Measurements from ENCODE around the gene NT5C3A. TPM values are rescaled to one million over a fixed set of nuclear protein-coding genes. Genes with fewer than 3 reads are reported as not detected.
"Not testable (repeated sequence)": the region's sequence is repeated elsewhere in the genome, so short reads cannot be mapped to it uniquely, and the experiment has no call there.

NT5C3A gene
- total RNA-seq, 2 experiments from 2014 or later = 31.5 to 33.3 TPM

GRCh38 chr7:33012364-33012763 lies 50.2 kb downstream of the NT5C3A start:
- Mint-ChIP-seq H3K4me3 (no peak overlapping the region), H3K36me3 (ENCODE audit: low read depth) (peaks cover 62% of the 10 kb centered on the region), H3K27me3 (no peaks in the 10 kb centered on the region), H3K9me3 (no peaks in the 10 kb centered on the region), H3K27ac (no peak overlapping the region), H3K4me1 (ENCODE audit: low read depth) (no peaks in the 10 kb centered on the region)
- TF ChIP-seq CTCF (IDR thresholded peaks at IDR 0.05) = no peak
- Histone ChIP-seq H3K9me3 (ENCODE audit: control insufficient read depth in 1 of 2, insufficient read depth in 1 of 2, low read length in 2 of 2) (no peaks in the 10 kb centered on the region), H3K4me1 (ENCODE audit: insufficient read depth, low read length) (no peaks in the 10 kb centered on the region), H3K4me3 (ENCODE audit: low read length) (no peak overlapping the region), H3K36me3 (ENCODE audit: insufficient read depth, low read length) (peaks cover 50% of the 10 kb centered on the region), H3K27ac (ENCODE audit: low read depth in 1 of 2, low read length in 2 of 2) (no peak overlapping the region), H3K27me3 (ENCODE audit: control insufficient read depth in 1 of 2, insufficient read depth in 2 of 2, low read length in 2 of 2) (no peaks in the 10 kb centered on the region)
- POLR2A ChIA-PET = no interaction called here
- DNase-seq (no peak), ATAC-seq (ENCODE audit: poor library complexity) (no peak)
- intact Hi-C loops (cut with DNase I, micrococcal nuclease) = no loop called here
- CTCF ChIA-PET = no interaction called here

- no peaks in the 10 kb centered on the region for H3K27me3 Mint-ChIP-seq
These were observed 52.8 kb downstream of the NT5C3A start for GRCh38 chr7:33009734-33010133.

GRCh38 chr7:33005690-33006089 lies 56.9 kb downstream of the NT5C3A start:
- H3K4me3 Mint-ChIP-seq; intact Hi-C loops (cut with DNase I, micrococcal nuclease): not testable (repeated sequence)

More at GRCh38 chr7:33009734-33010133, 52.8 kb downstream of the NT5C3A start:
- H3K36me3 Mint-ChIP-seq (ENCODE audit: low read depth) = peaks cover 39% of the 10 kb centered on the region
- H3K27ac Mint-ChIP-seq = no peak overlapping the region
- H3K4me1 Mint-ChIP-seq (ENCODE audit: low read depth) = no peaks in the 10 kb centered on the region
- H3K27ac ChIP-seq (ENCODE audit: low read depth in 1 of 2, low read length in 2 of 2) = no peak overlapping the region
- ATAC-seq (ENCODE audit: poor library complexity) = no peak
- H3K27me3 ChIP-seq (ENCODE audit: control insufficient read depth in 1 of 2, insufficient read depth in 2 of 2, low read length in 2 of 2) = no peaks in the 10 kb centered on the region
- H3K4me3 Mint-ChIP-seq = no peak overlapping the region
- ChIA-PET CTCF (no interaction called here), POLR2A (no interaction called here)
- TF ChIP-seq CTCF (IDR thresholded peaks at IDR 0.05) = no peak
- H3K4me1 ChIP-seq (ENCODE audit: insufficient read depth, low read length) = no peaks in the 10 kb centered on the region
- no peak for DNase-seq
- intact Hi-C loops (cut with DNase I, micrococcal nuclease) = no loop called here
- no peaks in the 10 kb centered on the region for H3K9me3 Mint-ChIP-seq
- no peak overlapping the region for H3K4me3 ChIP-seq (ENCODE audit: low read length)
- no peaks in the 10 kb centered on the region for H3K9me3 ChIP-seq (ENCODE audit: control insufficient read depth in 1 of 2, insufficient read depth in 1 of 2, low read length in 2 of 2)
- H3K36me3 ChIP-seq (ENCODE audit: insufficient read depth, low read length) = peaks cover 27% of the 10 kb centered on the region

GRCh38 chr7:33005193-33005592 lies 57.4 kb downstream of the NT5C3A start:
- H3K9me3 Mint-ChIP-seq; H3K27ac ChIP-seq (ENCODE audit: low read depth in 1 of 2, low read length in 2 of 2); POLR2A ChIA-PET; CTCF ChIA-PET; H3K27me3 ChIP-seq (ENCODE audit: control insufficient read depth in 1 of 2, insufficient read depth in 2 of 2, low read length in 2 of 2); H3K36me3 ChIP-seq (ENCODE audit: insufficient read depth, low read length); H3K27me3 Mint-ChIP-seq; H3K4me1 Mint-ChIP-seq (ENCODE audit: low read depth); H3K4me1 ChIP-seq (ENCODE audit: insufficient read depth, low read length); H3K27ac Mint-ChIP-seq; H3K36me3 Mint-ChIP-seq (ENCODE audit: low read depth); H3K4me3 Mint-ChIP-seq; ATAC-seq (ENCODE audit: poor library complexity); H3K4me3 ChIP-seq (ENCODE audit: low read length); intact Hi-C loops (cut with DNase I, micrococcal nuclease); DNase-seq; H3K9me3 ChIP-seq (ENCODE audit: control insufficient read depth in 1 of 2, insufficient read depth in 1 of 2, low read length in 2 of 2): not testable (repeated sequence)

More at GRCh38 chr7:33005690-33006089, 56.9 kb downstream of the NT5C3A start:
- ATAC-seq (ENCODE audit: poor library complexity); H3K36me3 ChIP-seq (ENCODE audit: insufficient read depth, low read length); H3K9me3 Mint-ChIP-seq; CTCF ChIA-PET; H3K36me3 Mint-ChIP-seq (ENCODE audit: low read depth); H3K4me1 ChIP-seq (ENCODE audit: insufficient read depth, low read length); H3K4me1 Mint-ChIP-seq (ENCODE audit: low read depth); H3K27me3 ChIP-seq (ENCODE audit: control insufficient read depth in 1 of 2, insufficient read depth in 2 of 2, low read length in 2 of 2); H3K27ac ChIP-seq (ENCODE audit: low read depth in 1 of 2, low read length in 2 of 2); H3K27ac Mint-ChIP-seq; H3K9me3 ChIP-seq (ENCODE audit: control insufficient read depth in 1 of 2, insufficient read depth in 1 of 2, low read length in 2 of 2); DNase-seq; H3K27me3 Mint-ChIP-seq; POLR2A ChIA-PET; H3K4me3 ChIP-seq (ENCODE audit: low read length): not testable (repeated sequence)

GRCh38 chr7:33004104-33004616 lies 58.4 kb downstream of the NT5C3A start:
- H3K27ac ChIP-seq (ENCODE audit: low read depth in 1 of 2, low read length in 2 of 2); CTCF ChIA-PET; ATAC-seq (ENCODE audit: poor library complexity): not testable (repeated sequence)

GRCh38 chr7:33003111-33003510 lies 59.5 kb downstream of the NT5C3A start:
- H3K4me3 ChIP-seq (ENCODE audit: low read length); H3K4me1 ChIP-seq (ENCODE audit: insufficient read depth, low read length); H3K36me3 ChIP-seq (ENCODE audit: insufficient read depth, low read length); H3K27me3 ChIP-seq (ENCODE audit: control insufficient read depth in 1 of 2, insufficient read depth in 2 of 2, low read length in 2 of 2); CTCF ChIA-PET; intact Hi-C loops (cut with DNase I, micrococcal nuclease); H3K4me3 Mint-ChIP-seq; H3K9me3 ChIP-seq (ENCODE audit: control insufficient read depth in 1 of 2, insufficient read depth in 1 of 2, low read length in 2 of 2); POLR2A ChIA-PET; H3K27ac ChIP-seq (ENCODE audit: low read depth in 1 of 2, low read length in 2 of 2); H3K4me1 Mint-ChIP-seq (ENCODE audit: low read depth); DNase-seq; H3K27me3 Mint-ChIP-seq; H3K9me3 Mint-ChIP-seq; H3K36me3 Mint-ChIP-seq (ENCODE audit: low read depth); ATAC-seq (ENCODE audit: poor library complexity); H3K27ac Mint-ChIP-seq: not testable (repeated sequence)

More at GRCh38 chr7:33004104-33004616, 58.4 kb downstream of the NT5C3A start:
- DNase-seq; H3K9me3 ChIP-seq (ENCODE audit: control insufficient read depth in 1 of 2, insufficient read depth in 1 of 2, low read length in 2 of 2); H3K36me3 ChIP-seq (ENCODE audit: insufficient read depth, low read length); H3K4me3 Mint-ChIP-seq; H3K27ac Mint-ChIP-seq; H3K36me3 Mint-ChIP-seq (ENCODE audit: low read depth); H3K4me3 ChIP-seq (ENCODE audit: low read length); H3K4me1 Mint-ChIP-seq (ENCODE audit: low read depth); H3K9me3 Mint-ChIP-seq; H3K4me1 ChIP-seq (ENCODE audit: insufficient read depth, low read length); H3K27me3 Mint-ChIP-seq; POLR2A ChIA-PET; intact Hi-C loops (cut with DNase I, micrococcal nuclease); H3K27me3 ChIP-seq (ENCODE audit: control insufficient read depth in 1 of 2, insufficient read depth in 2 of 2, low read length in 2 of 2): not testable (repeated sequence)

Measured in CD4-positive, alpha-beta T cell (primary cell).